ENCODE data around the gene CLN6. TPM values are rescaled to one million over a fixed set of nuclear protein-coding genes. Genes with fewer than 3 reads are reported as not detected.
A peak's percentile ranks its signal among the peaks of the same experiment; 100 is the strongest.
"Not testable (repeated sequence)": the region's sequence is repeated elsewhere in the genome, so short reads cannot be mapped to it uniquely, and the experiment has no call there.

CLN6 gene
- total RNA-seq, 1 donor from 2014 or later, result 43.0 TPM

DNA sequence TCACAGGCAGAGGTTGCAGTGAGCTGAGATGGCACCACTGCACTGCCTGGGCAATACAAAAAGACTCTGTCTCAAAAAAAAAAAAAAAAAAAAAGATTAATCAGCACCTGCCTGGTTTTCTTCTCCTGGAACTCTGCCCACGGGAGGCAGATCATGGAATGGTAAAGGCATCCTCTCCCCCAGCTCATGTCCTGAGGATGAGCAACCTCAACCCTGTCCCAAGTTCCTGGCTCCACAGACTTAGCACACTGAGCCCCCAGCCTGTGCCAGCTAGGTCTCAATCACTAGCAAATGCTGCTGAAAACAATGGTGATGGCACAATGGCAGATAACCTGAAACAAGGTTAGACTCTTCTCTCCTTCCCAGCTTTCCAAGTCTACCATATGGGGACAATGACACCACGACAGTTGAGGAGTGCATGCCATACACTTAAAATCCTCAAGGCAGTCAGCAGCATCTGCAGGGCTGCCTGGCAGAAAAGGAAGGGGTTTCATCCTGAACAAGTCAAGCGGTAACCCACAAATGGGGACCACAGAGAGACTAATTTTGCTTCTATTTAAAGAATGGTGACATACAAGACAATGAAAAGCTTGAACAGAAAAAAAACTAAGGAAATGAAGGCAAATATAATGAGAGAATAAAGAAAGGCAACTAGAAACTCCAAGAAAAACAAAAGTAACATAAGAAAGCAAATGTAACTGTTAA is 4.8 kb downstream of the CLN6 start:
- no peak for TF ChIP-seq CTCF (conservative IDR thresholded peaks at IDR 0.05)
- H3K9me3 Mint-ChIP-seq, result no peaks in the 10 kb centered on the region
- no peaks in the 10 kb centered on the region for H3K27me3 Mint-ChIP-seq
- H3K36me3 Mint-ChIP-seq, result peaks cover 10% of the 10 kb centered on the region
- H3K4me3 Mint-ChIP-seq, result no peak overlapping the region
- peaks cover 17% of the 10 kb centered on the region for H3K4me1 Mint-ChIP-seq (ENCODE audit: unreplicated experiment)
- DNase-seq (ENCODE audit: extremely low spot score, unreplicated experiment), result peak; percentile 18
- no peak overlapping the region for H3K27ac Mint-ChIP-seq

- peaks cover 17% of the 10 kb centered on the region for H3K4me1 Mint-ChIP-seq (ENCODE audit: unreplicated experiment)
- H3K27me3 Mint-ChIP-seq, result no peaks in the 10 kb centered on the region
- no peak for TF ChIP-seq CTCF (conservative IDR thresholded peaks at IDR 0.05)
- H3K36me3 Mint-ChIP-seq, result peaks cover 10% of the 10 kb centered on the region
- no peak overlapping the region for H3K27ac Mint-ChIP-seq
- no peaks in the 10 kb centered on the region for H3K9me3 Mint-ChIP-seq
- DNase-seq (ENCODE audit: extremely low spot score, unreplicated experiment), result peak; percentile 4
- H3K4me3 Mint-ChIP-seq, result no peak overlapping the region
Observed at GRCh38 chr15:68224108-68224507, 5.4 kb downstream of the CLN6 start.

- H3K4me3 Mint-ChIP-seq, result no peak overlapping the region
- no peak for TF ChIP-seq CTCF (conservative IDR thresholded peaks at IDR 0.05)
- peak; percentile 13 for DNase-seq (ENCODE audit: extremely low spot score, unreplicated experiment)
- no peaks in the 10 kb centered on the region for H3K27me3 Mint-ChIP-seq
- H3K4me1 Mint-ChIP-seq (ENCODE audit: unreplicated experiment), result peaks cover 10% of the 10 kb centered on the region
- H3K9me3 Mint-ChIP-seq, result no peaks in the 10 kb centered on the region
- no peak overlapping the region for H3K27ac Mint-ChIP-seq
- peaks cover 10% of the 10 kb centered on the region for H3K36me3 Mint-ChIP-seq
Observed at GRCh38 chr15:68223171-68223570, 6.4 kb downstream of the CLN6 start.

- not testable (repeated sequence) for H3K9me3 Mint-ChIP-seq; DNase-seq (ENCODE audit: extremely low spot score, unreplicated experiment); H3K27me3 Mint-ChIP-seq; H3K4me3 Mint-ChIP-seq; H3K4me1 Mint-ChIP-seq (ENCODE audit: unreplicated experiment); H3K27ac Mint-ChIP-seq
- peaks cover 14% of the 10 kb centered on the region for H3K36me3 Mint-ChIP-seq
Observed at GRCh38 chr15:68222432-68222743, 7.1 kb downstream of the CLN6 start.

DNA sequence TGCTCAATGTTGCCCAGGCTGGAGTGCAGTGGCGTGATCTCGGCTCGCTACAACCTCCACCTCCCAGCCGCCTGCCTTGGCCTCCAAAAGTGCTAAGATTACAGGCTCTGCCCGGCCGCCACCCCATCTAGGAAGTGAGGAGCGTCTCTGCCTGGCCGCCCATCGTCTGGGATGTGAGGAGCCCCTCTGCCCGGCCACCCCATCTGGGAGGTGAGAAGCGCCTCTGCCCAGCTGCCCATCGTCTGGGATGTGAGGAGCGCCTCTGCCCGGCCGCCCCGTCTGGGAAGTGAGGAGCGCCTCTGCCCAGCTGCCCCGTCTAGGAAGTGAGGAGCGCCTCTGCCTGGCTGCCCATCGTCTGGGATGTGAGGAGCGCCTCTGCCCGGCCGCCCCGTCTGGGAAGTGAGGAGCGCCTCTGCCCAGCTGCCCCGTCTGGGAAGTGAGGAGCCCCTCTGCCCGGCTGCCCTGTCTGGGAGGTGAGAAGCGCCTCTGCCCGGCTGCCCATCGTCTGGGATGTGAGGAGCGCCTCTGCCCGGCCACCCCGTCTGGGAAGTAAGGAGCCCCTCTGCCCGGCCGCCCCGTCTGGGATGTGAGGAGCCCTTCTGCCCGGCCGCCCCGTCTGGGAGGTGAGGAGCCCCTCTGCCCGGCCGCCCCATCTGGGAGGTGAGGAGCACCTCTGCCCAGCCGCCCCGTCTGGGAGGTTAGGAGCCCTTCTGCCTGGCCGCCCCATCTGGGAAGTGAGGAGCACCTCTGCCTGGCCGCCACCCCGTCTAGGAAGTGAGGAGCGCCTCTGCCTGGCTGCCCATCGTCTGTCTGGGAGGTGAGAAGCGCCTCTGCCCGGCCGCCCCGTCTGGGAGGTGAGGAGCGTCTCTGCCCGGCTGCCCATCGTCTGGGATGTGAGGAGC is 7.7 kb downstream of the CLN6 start:
- H3K36me3 Mint-ChIP-seq, result peaks cover 19% of the 10 kb centered on the region
- H3K9me3 Mint-ChIP-seq; H3K27me3 Mint-ChIP-seq; H3K4me3 Mint-ChIP-seq; H3K4me1 Mint-ChIP-seq (ENCODE audit: unreplicated experiment); H3K27ac Mint-ChIP-seq: not testable (repeated sequence)
- DNase-seq (ENCODE audit: extremely low spot score, unreplicated experiment), result peak; percentile 51

GRCh38 chr15:68220967-68221366 is 8.6 kb downstream of the CLN6 start:
- H3K36me3 Mint-ChIP-seq, result peaks cover 23% of the 10 kb centered on the region
- TF ChIP-seq CTCF (conservative IDR thresholded peaks at IDR 0.05), result no peak

More at GRCh38 chr15:68220967-68221366, 8.6 kb downstream of the CLN6 start:
- Mint-ChIP-seq H3K4me1 (ENCODE audit: unreplicated experiment) (no peaks in the 10 kb centered on the region), H3K27ac (no peak overlapping the region), H3K4me3 (no peak overlapping the region), H3K9me3 (no peaks in the 10 kb centered on the region), H3K27me3 (no peaks in the 10 kb centered on the region)
- DNase-seq (ENCODE audit: extremely low spot score, unreplicated experiment), result peak; percentile 29
